ENCODE data around the gene PRAMEF12. TPM values are rescaled to one million over a fixed set of nuclear protein-coding genes. Genes with fewer than 3 reads are reported as not detected.

PRAMEF12 gene
- total and polyA plus RNA-seq, 3 donors from 2014 or later, result 0.24 to 0.25 TPM; not detected in 1

GRCh38 chr1:12760256-12760795 lies 13.2 kb upstream of the PRAMEF12 start:
- no peaks in the 10 kb centered on the region for H3K36me3 ChIP-seq (ENCODE audit: low read depth, missing control alignments)
- TF ChIP-seq CTCF (IDR thresholded peaks at IDR 0.05) (no peak), POLR2A (IDR thresholded peaks at IDR 0.05) (no peak)
- no peaks in the 10 kb centered on the region for H3K27me3 ChIP-seq
- H3K9me3 ChIP-seq, result no peaks in the 10 kb centered on the region
- WGBS, 2 donors, result 69 to 72% methylated on average over 3 to 7 of the region's 7 CpGs
- DNase-seq, result no peak
- H3K4me3 ChIP-seq, result no peak overlapping the region
- no peak overlapping the region for H3K27ac ChIP-seq
- no peaks in the 10 kb centered on the region for H3K4me1 ChIP-seq
- intact Hi-C loops (cut with DNase I; ENCODE audit: low total_unique reads), result no loop called here

GRCh38 chr1:12761781-12762180 lies 11.8 kb upstream of the PRAMEF12 start:
- TF ChIP-seq CTCF (IDR thresholded peaks at IDR 0.05) (no peak), POLR2A (IDR thresholded peaks at IDR 0.05) (no peak)
- DNase-seq, result no peak
- Histone ChIP-seq H3K9me3 (no peaks in the 10 kb centered on the region), H3K36me3 (ENCODE audit: low read depth, missing control alignments) (no peaks in the 10 kb centered on the region), H3K27me3 (no peaks in the 10 kb centered on the region), H3K4me3 (no peak overlapping the region), H3K4me1 (no peaks in the 10 kb centered on the region), H3K27ac (no peak overlapping the region)
- WGBS, 2 donors, result 83 to 96% methylated on average over 4 to 5 of the region's 5 CpGs
- intact Hi-C loops (cut with DNase I; ENCODE audit: low total_unique reads), result no loop called here

GRCh38 chr1:12762766-12763165 lies 10.8 kb upstream of the PRAMEF12 start:
- intact Hi-C loops (cut with DNase I; ENCODE audit: low total_unique reads), result no loop called here
- 84 to 88% methylated on average over 7 of the region's 7 CpGs for WGBS, 2 donors
- H3K4me1 ChIP-seq, result no peaks in the 10 kb centered on the region

GRCh38 chr1:12763479-12763878 lies 10.1 kb upstream of the PRAMEF12 start:
- H3K9me3 ChIP-seq, result no peaks in the 10 kb centered on the region
- 78 to 80% methylated on average over 4 of the region's 4 CpGs for WGBS, 2 donors
- intact Hi-C loops (cut with DNase I; ENCODE audit: low total_unique reads), result no loop called here
- H3K27ac ChIP-seq, result no peak overlapping the region
- no peak for TF ChIP-seq CTCF (IDR thresholded peaks at IDR 0.05)
- no peak for TF ChIP-seq POLR2A (IDR thresholded peaks at IDR 0.05)
- H3K4me3 ChIP-seq, result no peak overlapping the region
- H3K36me3 ChIP-seq (ENCODE audit: low read depth, missing control alignments), result no peaks in the 10 kb centered on the region
- H3K27me3 ChIP-seq, result no peaks in the 10 kb centered on the region
- no peak for DNase-seq
- H3K4me1 ChIP-seq, result no peaks in the 10 kb centered on the region

More at GRCh38 chr1:12762766-12763165, 10.8 kb upstream of the PRAMEF12 start:
- H3K36me3 ChIP-seq (ENCODE audit: low read depth, missing control alignments), result no peaks in the 10 kb centered on the region
- no peak for TF ChIP-seq CTCF (IDR thresholded peaks at IDR 0.05)
- TF ChIP-seq POLR2A (IDR thresholded peaks at IDR 0.05), result no peak
- H3K9me3 ChIP-seq, result no peaks in the 10 kb centered on the region
- H3K27me3 ChIP-seq, result no peaks in the 10 kb centered on the region
- DNase-seq, result no peak
- H3K27ac ChIP-seq, result no peak overlapping the region
- H3K4me3 ChIP-seq, result no peak overlapping the region

- 73 to 80% methylated on average over 5 of the region's 5 CpGs for WGBS, 2 donors
- Histone ChIP-seq H3K9me3 (no peaks in the 10 kb centered on the region), H3K27me3 (no peaks in the 10 kb centered on the region), H3K27ac (no peak overlapping the region), H3K4me1 (no peaks in the 10 kb centered on the region), H3K4me3 (no peak overlapping the region), H3K36me3 (ENCODE audit: low read depth, missing control alignments) (no peaks in the 10 kb centered on the region)
- intact Hi-C loops (cut with DNase I; ENCODE audit: low total_unique reads), result no loop called here
- DNase-seq, result no peak
- TF ChIP-seq POLR2A (IDR thresholded peaks at IDR 0.05) (no peak), CTCF (IDR thresholded peaks at IDR 0.05) (no peak)
These were observed 9.5 kb upstream of the PRAMEF12 start for GRCh38 chr1:12764016-12764415.
